GM20431 (cell line): Measurements from ENCODE around the gene RBPJ.

Source experiments
- in situ Hi-C: fragments of 300-500 bp; cut with MseI, MboI; formaldehyde crosslinking; loops from one replicate; pipeline ENCODE4 v1.15.0; 2020; ENCODE audit warnings: low sequenced_read_pairs; ENCODE audit not compliant: unreplicated experiment

Gene RBPJ

DNA sequence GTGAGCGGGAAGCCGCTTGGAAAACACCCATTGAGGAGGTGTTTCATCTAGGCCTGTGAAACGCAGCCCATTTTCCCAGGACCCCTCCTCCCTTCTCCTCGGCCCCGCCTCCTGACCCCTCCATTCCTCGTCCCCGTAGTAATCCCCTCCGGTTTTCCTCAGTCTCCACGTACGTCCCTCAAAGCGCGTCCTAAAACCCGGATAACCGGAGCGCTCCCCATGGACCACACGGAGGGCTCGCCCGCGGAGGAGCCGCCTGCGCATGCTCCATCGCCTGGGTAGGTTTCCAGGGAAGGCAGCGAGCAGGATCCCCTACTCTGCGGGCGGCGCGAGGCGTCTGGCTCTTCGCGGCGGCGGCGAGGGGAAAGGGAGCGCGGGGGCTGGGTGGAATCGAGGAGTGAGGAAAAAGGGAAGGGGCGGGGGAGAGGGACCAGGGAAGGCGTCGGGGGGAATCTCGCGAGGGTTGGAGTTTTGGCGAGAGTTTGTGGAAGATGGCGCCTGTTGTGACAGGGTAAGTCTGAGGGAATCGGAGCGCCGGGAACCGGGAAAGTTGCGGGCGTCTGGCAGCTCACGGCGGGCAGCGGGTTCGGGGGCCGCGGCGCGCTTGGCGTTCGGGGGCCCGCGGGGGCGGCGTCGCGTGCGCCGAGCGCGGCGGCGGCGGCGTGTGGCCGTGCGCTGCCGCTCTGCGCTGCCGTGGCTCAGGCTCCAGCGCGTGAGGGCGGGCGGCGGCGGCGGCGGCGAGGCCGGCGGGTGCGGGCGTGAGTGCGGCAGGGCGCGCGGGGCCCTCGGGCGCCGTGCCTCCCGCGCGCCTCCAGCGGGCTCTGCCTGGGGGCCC is at the start of gene RBPJ:
TSS of gene RBPJ (plus strand) at position 477 of the 835 bp plus-strand sequence. CDS start at position 492, 15 bp downstream.
- in situ Hi-C loops = no loop called here

DNA sequence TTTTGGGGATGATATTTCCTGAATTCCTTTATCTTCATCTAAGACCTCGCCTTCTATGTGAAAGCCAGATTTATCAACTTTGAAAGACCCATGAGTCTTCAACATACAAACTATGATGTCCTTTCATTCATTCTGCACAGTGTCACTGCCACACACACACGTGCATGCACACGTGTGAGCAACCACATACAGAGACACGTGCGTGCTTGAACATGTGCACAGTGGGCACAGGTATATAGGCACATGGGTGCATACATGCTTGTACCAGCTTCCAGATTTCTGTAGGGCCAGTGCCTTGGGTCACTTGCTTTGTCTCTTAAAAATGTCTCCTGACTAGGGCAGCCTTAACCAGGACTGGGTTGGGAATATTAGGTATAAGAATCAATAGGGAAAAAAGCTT is 49.1 kb upstream of the RBPJ start:
- in situ Hi-C loops = no loop called here

DNA sequence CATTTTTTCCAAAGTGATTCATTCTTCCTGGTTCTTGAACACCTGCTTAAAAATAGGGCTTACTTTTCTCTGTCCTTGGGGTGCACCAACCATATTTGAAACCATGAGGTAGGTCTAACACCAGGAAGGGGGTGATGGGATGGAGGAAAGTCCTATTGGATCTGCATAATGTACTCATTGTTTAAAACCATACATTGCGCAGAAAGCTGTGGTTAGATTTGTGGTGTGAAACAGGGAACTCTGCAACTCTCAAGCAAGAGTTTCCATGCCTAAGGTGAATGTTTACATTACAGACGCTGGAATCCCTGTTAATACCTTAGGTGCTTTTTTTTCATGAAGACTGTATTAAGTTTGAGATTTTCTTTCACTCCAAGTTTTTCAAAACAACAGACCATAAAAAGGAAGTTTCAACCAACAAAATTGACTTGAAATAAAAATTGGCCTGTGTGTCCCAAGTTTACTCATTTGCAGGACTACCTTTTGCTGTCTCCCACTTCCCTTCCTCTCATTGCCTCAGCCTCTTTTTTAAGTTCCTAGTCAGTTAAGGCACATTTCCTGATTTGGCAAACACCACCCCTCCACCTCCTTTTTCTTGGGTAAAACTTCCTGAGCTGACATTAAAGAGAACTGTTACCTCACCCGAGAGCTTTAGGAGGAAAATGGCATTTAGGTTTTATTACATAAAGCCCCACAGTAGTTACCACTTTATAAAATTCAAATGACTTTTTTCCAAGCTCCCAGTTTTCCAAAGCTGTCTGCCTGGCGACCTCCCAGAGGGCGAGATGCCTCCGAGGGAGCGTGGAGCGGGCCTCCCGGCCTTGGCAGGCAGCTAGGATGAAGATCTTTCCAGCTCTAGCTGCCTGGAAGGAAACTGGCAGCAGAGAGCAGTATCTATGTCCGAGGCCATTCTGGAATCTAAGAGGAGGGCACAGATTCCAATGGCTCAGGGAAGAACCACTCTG is 47.9 kb upstream of the RBPJ start:
- in situ Hi-C loops = no loop called here

DNA sequence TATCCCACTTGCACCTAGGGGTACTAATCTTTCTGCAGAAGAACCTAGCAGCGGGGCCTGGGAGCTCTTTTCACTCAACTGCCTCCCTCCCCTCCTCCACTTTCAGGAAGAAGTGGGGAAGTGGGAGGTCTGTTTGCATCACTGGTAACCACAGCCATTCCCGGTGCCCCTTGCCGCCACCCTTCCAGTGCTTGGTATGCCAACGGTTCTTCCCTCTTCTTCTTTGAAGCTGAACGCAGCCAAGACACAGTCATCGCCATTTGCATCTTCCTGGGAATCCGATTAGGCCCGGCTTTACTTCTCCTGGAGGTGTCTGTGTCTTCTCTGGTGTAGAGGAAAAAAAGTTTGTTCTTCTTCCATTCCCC is 47.2 kb upstream of the RBPJ start:
- in situ Hi-C loops = no loop called here

DNA sequence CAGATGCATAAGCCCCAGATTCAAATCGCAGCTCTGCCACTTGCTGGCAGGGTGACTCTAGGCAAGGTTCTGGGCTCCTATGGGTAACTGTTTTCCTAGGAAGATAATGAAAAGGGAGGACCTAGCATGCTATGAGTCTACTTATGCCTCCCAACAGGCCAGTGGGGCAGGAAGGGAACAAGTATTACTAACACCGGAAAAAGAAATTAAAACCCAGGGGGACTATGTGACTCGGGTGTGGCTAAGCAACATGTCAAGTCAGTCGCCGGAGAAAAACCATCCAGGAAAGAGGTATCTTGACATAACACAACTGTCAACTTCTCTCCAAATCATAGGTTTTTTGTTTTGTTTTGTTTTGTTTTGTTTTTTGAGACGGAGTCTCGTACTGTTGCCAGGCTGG is 45.5 kb upstream of the RBPJ start:
- in situ Hi-C loops = no loop called here

DNA sequence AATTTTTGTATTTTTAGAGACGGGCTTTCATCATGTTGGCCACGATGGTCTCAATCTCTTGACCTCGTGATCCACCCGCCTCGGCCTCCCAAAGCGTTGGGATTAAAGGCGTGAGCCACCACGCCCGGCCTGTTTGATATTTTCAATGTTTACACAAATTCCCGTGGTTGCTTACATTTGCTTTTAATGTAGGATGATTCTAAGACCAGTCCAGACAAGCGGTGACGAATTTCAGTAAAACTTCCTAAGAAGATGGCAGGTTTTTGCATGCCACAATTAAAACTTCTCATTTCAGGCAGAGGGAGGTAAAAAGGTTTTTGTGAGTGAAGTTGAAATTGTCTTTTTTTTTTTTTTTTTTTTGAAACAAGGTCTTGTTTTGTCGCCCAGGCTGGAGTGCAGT is 41.4 kb upstream of the RBPJ start:
- in situ Hi-C loops = no loop called here

DNA sequence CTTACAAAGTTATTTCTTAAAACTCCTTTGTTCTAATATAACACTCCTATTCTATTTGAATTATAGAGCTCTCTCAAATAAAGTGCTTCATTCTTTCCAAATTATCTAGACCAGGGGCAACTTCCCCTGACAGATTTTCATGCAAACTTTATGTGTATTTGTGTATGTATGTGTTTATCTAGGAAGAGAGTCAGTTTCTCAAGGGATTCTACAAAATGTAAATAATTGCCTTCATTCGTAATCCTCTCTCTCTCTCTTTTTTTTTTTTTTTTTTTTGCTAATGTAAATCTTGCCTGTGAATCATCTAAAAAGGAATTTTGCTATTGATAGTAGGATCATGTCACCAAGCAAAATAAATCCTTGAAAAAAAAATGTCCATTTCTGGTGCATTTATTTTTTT is 38.9 kb upstream of the RBPJ start:
- in situ Hi-C loops = no loop called here

DNA sequence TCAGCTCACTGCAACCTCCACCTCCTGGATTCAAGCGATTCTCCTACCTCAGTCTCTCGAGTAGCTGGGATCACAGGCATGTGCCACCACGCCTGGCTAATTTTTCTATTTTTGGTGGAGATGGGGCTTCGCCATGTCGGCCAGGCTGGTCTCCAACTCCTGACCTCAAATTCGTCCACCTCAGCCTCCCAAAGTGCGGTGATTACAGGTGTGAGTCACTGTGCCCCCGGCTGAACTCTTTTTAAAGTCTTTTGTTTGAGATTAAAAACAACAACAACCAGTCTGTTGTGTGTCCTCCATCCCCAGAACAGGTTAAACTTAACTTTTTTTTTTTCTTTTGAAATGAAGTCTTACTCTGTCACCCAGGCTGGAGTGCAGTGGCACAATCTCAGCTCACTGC is 36.3 kb upstream of the RBPJ start:
- in situ Hi-C loops = no loop called here

DNA sequence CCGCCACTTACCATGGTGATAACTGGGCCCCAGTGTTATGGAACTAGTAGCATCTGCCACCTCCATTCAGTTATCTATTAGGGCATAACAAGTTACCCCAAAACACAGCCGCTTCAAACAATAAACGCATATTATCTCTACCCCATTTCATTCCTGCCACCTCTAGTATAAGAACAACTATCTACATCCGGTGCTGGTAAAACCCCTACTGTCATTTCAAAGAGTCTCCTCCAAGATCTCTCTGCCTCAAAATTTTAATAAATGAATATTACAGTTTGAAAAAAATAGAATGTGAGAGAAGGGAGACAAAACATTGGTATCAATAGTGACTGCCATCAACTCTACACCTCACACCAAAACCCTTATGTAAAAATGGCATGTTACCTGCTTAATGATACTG is 35.5 kb upstream of the RBPJ start:
- in situ Hi-C loops = no loop called here

DNA sequence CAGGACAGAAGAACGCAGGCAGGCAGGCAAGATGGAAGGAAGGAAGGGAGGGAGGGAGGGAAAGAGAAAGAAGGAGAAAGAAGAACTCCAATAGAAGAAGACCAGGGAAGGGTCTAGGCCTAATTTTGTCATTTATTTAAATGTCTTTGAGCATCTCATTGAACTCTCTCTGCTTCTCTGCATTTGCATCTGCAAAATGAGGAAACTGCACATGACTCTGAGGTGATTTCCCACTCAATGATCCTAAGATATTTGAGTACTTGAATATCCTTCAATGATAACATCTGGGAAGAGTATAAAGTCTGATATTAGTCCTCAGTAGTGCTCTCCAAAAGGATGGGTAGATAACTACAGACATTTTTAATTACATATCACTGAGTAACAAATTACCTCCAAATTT is 33.1 kb upstream of the RBPJ start:
- in situ Hi-C loops = no loop called here

DNA sequence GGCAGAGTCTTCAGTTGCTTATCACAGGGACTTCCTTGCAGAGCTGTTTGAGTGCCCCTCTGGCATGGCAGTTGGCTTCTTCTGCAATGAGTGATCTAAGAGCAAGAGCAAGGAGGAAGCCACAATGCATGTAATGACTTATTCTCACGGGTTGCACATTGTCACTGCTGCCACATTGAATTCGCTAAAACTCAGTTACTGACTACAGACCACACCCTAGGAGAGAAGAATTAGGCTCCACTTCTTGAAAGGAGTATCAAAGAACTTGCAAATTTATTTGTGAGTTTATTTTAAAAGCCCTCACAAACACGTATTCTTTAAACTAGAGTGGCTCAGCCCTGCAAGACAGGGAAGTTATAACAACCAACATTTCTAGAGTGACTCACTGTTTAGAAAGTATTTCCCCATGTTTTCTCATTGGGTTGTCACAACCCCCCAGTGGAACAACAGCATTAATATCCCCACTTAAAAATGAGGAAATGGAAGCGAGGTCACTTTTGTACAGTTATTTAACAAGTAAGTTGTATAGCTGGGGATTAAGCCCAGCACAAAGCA is 32.4 kb upstream of the RBPJ start:
- in situ Hi-C loops = no loop called here

DNA sequence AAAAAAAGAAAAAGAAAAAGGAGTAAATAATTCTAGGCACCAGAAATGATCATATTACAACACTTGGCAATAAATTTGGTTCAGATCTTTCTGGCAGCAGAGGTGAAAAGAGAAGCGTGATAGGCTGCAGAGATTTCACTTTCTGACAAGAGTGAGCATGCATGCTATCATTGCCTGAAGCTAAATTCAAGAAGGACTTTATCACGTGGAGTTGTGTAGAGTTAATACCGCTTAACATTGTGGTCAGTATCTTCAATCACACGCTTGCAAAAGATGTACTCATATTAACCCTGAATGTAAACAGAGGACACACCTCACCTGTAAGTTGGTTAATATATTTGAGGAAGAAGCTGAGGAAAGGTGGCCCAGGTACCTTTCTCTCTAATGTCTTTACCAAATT is 31.4 kb upstream of the RBPJ start:
- in situ Hi-C loops = no loop called here

DNA sequence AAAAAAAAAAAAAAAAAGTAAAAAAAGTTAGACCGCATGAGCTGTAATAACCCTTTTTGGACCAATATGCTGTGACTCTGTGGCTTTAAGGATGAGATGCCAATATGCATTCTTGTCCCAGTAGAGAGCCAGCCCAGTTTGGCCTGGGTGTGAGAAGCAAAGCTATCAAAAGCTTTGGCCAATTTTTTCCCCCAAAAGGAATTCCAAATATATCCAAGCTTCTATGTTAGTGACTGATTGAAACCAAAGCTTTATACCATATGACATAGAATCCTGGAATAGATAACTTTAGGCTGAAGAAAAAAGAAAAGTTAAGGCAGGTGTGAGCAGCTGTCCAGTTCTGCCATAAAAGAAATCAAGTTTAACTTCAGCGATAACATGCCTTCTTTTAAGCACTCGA is 30.5 kb upstream of the RBPJ start:
- in situ Hi-C loops = no loop called here

DNA sequence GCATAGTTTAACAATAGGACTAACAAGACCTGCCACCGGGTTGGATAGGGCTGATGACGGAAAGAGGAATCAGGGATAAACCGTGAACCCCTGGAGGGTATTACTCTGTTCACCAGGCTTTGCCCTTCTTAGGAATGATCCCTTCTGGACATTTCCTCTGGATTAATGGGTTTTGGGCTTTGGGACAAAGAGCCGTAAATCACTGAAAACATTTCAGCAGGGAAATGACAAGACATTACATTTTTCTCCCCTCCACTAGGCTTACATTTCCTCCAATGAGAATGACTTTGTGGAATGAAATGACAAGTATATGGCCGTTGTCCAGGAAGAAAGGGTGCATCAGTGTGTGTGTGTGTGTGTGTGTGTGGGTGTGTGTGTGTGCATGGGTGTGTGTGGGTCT is 25.9 kb upstream of the RBPJ start:
- in situ Hi-C loops = no loop called here

DNA sequence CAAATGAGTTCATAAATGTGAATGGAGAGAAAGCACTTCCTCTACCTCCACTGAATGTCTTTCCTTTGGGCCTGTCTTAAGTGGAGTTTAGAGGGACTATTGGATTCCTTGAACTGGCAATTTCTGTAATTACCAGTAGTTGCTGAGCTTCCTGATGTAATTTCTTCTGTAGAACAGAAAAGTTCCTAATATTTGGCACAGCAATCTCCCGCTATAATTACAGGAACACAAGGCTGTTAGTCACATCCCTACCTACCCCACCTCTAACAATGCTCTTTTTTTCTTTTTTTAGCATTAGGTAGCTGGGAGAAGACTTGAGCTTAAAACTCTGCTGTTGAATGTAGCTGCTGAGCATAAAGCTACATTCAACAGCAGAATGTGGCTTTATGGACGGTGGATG is 24.8 kb upstream of the RBPJ start:
- in situ Hi-C loops = no loop called here

DNA sequence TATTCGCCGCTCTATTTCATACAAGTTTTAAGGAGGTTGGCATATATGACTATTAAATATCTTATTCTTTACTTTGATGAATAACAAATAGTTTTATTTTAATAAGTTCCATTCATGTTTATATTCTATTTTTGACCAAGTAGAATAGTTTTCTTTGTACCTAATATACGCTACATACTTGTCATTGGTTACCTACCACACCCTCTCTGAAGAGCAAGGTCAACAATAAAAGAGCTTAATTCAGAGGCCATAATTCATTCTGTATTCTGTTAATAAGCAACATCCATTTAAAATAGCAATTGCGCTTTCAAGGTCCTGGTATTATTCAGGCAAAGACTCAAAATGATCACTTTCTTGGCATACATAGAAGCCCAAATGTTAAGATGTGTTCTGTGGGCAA is 24.3 kb upstream of the RBPJ start:
- in situ Hi-C loops = no loop called here

DNA sequence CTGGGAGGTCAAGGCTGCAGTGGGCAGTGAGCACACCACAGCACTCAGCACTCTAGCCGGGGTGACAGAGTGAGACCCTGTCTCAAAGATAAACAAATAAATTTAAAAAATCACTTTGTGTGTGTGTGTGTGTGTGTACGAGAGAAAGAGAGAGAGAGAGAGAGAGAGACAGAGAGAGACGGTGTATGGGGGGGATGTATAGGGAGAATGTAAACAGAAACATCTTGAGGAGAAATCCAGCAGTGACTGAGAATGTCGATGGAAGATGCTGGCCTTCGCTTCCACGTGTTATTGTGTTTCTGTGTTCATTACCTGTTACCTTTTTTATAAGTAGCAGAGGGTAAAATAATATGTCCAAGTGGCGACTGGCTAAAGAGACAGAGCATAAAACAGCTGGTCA is 23.6 kb upstream of the RBPJ start:
- in situ Hi-C loops = no loop called here

DNA sequence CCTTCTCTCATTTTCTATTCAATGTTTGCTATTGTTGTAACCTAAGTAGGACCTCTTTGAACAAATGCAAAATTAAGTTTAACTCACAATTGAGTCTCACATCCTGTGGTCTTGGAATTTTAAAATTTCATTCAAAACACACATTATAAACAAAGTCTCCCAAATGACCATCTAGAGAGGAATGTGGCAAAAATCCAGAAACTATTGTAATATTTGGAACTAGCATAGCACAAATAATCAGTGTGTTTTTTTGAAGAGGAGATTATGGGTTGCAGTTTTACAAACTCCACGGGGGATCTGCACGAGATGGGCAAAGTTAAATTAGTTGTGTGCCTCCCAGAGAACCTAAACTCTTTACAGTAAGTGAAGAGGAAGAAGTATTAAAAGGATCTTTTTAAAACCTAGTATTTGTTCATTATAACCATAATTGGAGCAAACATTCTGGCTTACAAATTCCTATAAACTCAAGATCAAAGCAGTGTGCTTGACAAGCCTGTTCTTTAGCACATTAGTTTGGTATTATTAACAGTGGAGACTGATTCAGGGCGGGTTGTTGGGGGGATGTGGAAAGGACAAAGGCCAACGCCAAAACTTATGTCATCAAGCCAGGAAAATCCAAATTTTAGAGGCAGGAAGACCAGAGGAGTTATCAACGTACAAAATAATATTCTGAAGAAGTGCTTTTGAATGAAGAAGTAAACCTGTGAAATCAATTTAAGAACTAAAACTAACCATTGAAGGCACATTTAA is 22.4 kb upstream of the RBPJ start:
- in situ Hi-C loops = no loop called here

DNA sequence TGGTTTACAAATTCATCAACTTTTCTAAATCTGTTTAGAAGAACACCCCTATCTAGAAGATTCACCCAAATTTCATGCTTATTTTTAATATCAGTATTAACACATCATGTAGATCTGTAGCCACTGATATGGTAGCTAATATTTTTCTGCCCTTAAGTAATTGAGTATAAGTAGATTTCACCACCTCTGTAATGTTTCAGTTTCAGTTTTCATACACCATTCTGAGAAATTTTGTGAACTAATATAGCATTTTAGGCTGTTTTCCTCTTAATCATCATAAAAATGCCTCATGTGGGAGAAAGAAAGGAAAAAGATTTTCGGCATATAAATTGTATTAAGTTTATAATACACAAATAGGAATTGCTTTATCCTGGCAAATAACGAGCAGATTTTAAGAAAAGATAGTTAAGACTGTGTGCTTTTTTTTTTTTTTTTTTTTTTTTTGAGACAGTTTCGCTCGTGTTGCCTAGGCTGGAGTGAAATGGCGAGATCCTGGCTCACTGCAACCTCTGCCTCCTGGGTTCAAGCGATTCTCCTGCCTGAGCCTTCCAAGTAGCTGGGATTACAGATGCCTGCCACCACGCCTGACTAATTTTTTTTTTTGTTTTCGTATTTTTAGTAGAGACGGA is 21.4 kb upstream of the RBPJ start:
- in situ Hi-C loops = no loop called here
